Measurements from ENCODE around the gene IGFBP5.

The IGFBP5 gene

GRCh38 chr2:216653931-216654365 lies 41.4 kb downstream of the IGFBP5 start:
- no peaks in the 10 kb centered on the region for H3K9me3 Mint-ChIP-seq
- no peak overlapping the region for H3K27ac Mint-ChIP-seq (ENCODE audit: low read depth)
- ATAC-seq (replicated peaks; ENCODE audit: extremely low read depth, poor library complexity, severe bottlenecking) (no peak), DNase-seq (ENCODE audit: low spot score in 2 of 2) (no peak)
- no peaks in the 10 kb centered on the region for H3K4me1 Mint-ChIP-seq
- peaks cover 20% of the 10 kb centered on the region for H3K27me3 Mint-ChIP-seq
- H3K36me3 Mint-ChIP-seq (ENCODE audit: insufficient read depth) = no peaks in the 10 kb centered on the region
- H3K4me3 Mint-ChIP-seq = no peak overlapping the region

GRCh38 chr2:216653093-216653799 lies 42.1 kb downstream of the IGFBP5 start:
- Mint-ChIP-seq H3K4me1 (no peaks in the 10 kb centered on the region), H3K9me3 (no peaks in the 10 kb centered on the region), H3K36me3 (ENCODE audit: insufficient read depth) (peaks cover under 1% of the 10 kb centered on the region), H3K27ac (ENCODE audit: low read depth) (no peak overlapping the region), H3K27me3 (peaks cover 24% of the 10 kb centered on the region), H3K4me3 (no peak overlapping the region)
- ATAC-seq (replicated peaks; ENCODE audit: extremely low read depth, poor library complexity, severe bottlenecking) = no peak
- DNase-seq (ENCODE audit: low spot score in 2 of 2) = no peak

- DNase-seq (ENCODE audit: low spot score in 2 of 2) (no peak), ATAC-seq (replicated peaks; ENCODE audit: extremely low read depth, poor library complexity, severe bottlenecking) (no peak)
- Mint-ChIP-seq H3K36me3 (ENCODE audit: insufficient read depth) (peaks cover 1% of the 10 kb centered on the region), H3K4me1 (no peaks in the 10 kb centered on the region), H3K27ac (ENCODE audit: low read depth) (no peak overlapping the region), H3K4me3 (no peak overlapping the region), H3K9me3 (no peaks in the 10 kb centered on the region), H3K27me3 (peaks cover 30% of the 10 kb centered on the region)
These were observed 42.8 kb downstream of the IGFBP5 start for GRCh38 chr2:216652566-216652965.

GRCh38 chr2:216651351-216651881 lies 43.9 kb downstream of the IGFBP5 start:
- Mint-ChIP-seq H3K4me3 (no peak overlapping the region), H3K4me1 (no peaks in the 10 kb centered on the region), H3K27me3 (peaks cover 19% of the 10 kb centered on the region), H3K27ac (ENCODE audit: low read depth) (no peak overlapping the region), H3K9me3 (peaks cover 6% of the 10 kb centered on the region), H3K36me3 (ENCODE audit: insufficient read depth) (peaks cover 1% of the 10 kb centered on the region)
- DNase-seq (ENCODE audit: low spot score in 2 of 2) (no peak), ATAC-seq (replicated peaks; ENCODE audit: extremely low read depth, poor library complexity, severe bottlenecking) (no peak)

- DNase-seq (ENCODE audit: low spot score in 2 of 2) = no peak
These were observed 44.6 kb downstream of the IGFBP5 start for GRCh38 chr2:216650626-216651257.

GRCh38 chr2:216649574-216649973 lies 45.8 kb downstream of the IGFBP5 start:
- Mint-ChIP-seq H3K4me3 (no peak overlapping the region), H3K4me1 (peaks cover 5% of the 10 kb centered on the region), H3K27me3 (peaks cover 26% of the 10 kb centered on the region), H3K27ac (ENCODE audit: low read depth) (no peak overlapping the region), H3K9me3 (peaks cover 6% of the 10 kb centered on the region), H3K36me3 (ENCODE audit: insufficient read depth) (peaks cover 1% of the 10 kb centered on the region)
- no peak for ATAC-seq (replicated peaks; ENCODE audit: extremely low read depth, poor library complexity, severe bottlenecking)
- no peak for DNase-seq (ENCODE audit: low spot score in 2 of 2)

More at GRCh38 chr2:216650626-216651257, 44.6 kb downstream of the IGFBP5 start:
- Mint-ChIP-seq H3K4me1 (no peaks in the 10 kb centered on the region), H3K36me3 (ENCODE audit: insufficient read depth) (peaks cover 1% of the 10 kb centered on the region), H3K27ac (ENCODE audit: low read depth) (no peak overlapping the region), H3K9me3 (peaks cover 6% of the 10 kb centered on the region), H3K27me3 (peaks cover 19% of the 10 kb centered on the region), H3K4me3 (no peak overlapping the region)
- no peak for ATAC-seq (replicated peaks; ENCODE audit: extremely low read depth, poor library complexity, severe bottlenecking)

- Mint-ChIP-seq H3K27me3 (peaks cover 32% of the 10 kb centered on the region), H3K4me3 (no peak overlapping the region), H3K9me3 (peaks cover 6% of the 10 kb centered on the region), H3K27ac (ENCODE audit: low read depth) (no peak overlapping the region), H3K4me1 (peaks cover 6% of the 10 kb centered on the region), H3K36me3 (ENCODE audit: insufficient read depth) (peaks cover 1% of the 10 kb centered on the region)
- no peak for DNase-seq (ENCODE audit: low spot score in 2 of 2)
- ATAC-seq (replicated peaks; ENCODE audit: extremely low read depth, poor library complexity, severe bottlenecking) = no peak
These were observed 47.2 kb downstream of the IGFBP5 start for GRCh38 chr2:216648105-216648504.

GRCh38 chr2:216646116-216646515 lies 49.2 kb downstream of the IGFBP5 start:
- Mint-ChIP-seq H3K4me3 (no peak overlapping the region), H3K27ac (ENCODE audit: low read depth) (no peak overlapping the region), H3K27me3 (peaks cover 28% of the 10 kb centered on the region), H3K9me3 (peaks cover 6% of the 10 kb centered on the region), H3K4me1 (peaks cover 6% of the 10 kb centered on the region), H3K36me3 (ENCODE audit: insufficient read depth) (peaks cover 3% of the 10 kb centered on the region)
- DNase-seq (ENCODE audit: low spot score in 2 of 2) (no peak), ATAC-seq (replicated peaks; ENCODE audit: extremely low read depth, poor library complexity, severe bottlenecking) (no peak)

- H3K36me3 Mint-ChIP-seq (ENCODE audit: insufficient read depth) = peaks cover 3% of the 10 kb centered on the region
These were observed 49.8 kb downstream of the IGFBP5 start for GRCh38 chr2:216645636-216645950.

GRCh38 chr2:216644842-216645635 lies 50.3 kb downstream of the IGFBP5 start:
- H3K27ac Mint-ChIP-seq (ENCODE audit: low read depth) = no peak overlapping the region
- peaks cover 6% of the 10 kb centered on the region for H3K4me1 Mint-ChIP-seq
- H3K9me3 Mint-ChIP-seq = peaks cover 6% of the 10 kb centered on the region
- DNase-seq (ENCODE audit: low spot score in 2 of 2) = no peak
- peaks cover 31% of the 10 kb centered on the region for H3K27me3 Mint-ChIP-seq
- peaks cover 3% of the 10 kb centered on the region for H3K36me3 Mint-ChIP-seq (ENCODE audit: insufficient read depth)
- no peak for ATAC-seq (replicated peaks; ENCODE audit: extremely low read depth, poor library complexity, severe bottlenecking)
- no peak overlapping the region for H3K4me3 Mint-ChIP-seq

More at GRCh38 chr2:216645636-216645950, 49.8 kb downstream of the IGFBP5 start:
- Mint-ChIP-seq H3K9me3 (peaks cover 6% of the 10 kb centered on the region), H3K27ac (ENCODE audit: low read depth) (no peak overlapping the region), H3K27me3 (peaks cover 26% of the 10 kb centered on the region), H3K4me1 (peaks cover 6% of the 10 kb centered on the region), H3K4me3 (no peak overlapping the region)
- no peak for DNase-seq (ENCODE audit: low spot score in 2 of 2)
- no peak for ATAC-seq (replicated peaks; ENCODE audit: extremely low read depth, poor library complexity, severe bottlenecking)

- DNase-seq (ENCODE audit: low spot score in 2 of 2) = no peak
- ATAC-seq (replicated peaks; ENCODE audit: extremely low read depth, poor library complexity, severe bottlenecking) = no peak
- Mint-ChIP-seq H3K27me3 (peaks cover 37% of the 10 kb centered on the region), H3K4me1 (peaks cover 6% of the 10 kb centered on the region), H3K36me3 (ENCODE audit: insufficient read depth) (peaks cover 5% of the 10 kb centered on the region), H3K4me3 (no peak overlapping the region), H3K9me3 (peaks cover 6% of the 10 kb centered on the region), H3K27ac (ENCODE audit: low read depth) (no peak overlapping the region)
These were observed 51.2 kb downstream of the IGFBP5 start for GRCh38 chr2:216643986-216644659.

GRCh38 chr2:216637472-216637871 lies 57.9 kb downstream of the IGFBP5 start:
- Mint-ChIP-seq H3K9me3 (no peaks in the 10 kb centered on the region), H3K4me1 (peaks cover 14% of the 10 kb centered on the region), H3K36me3 (ENCODE audit: insufficient read depth) (peaks cover 2% of the 10 kb centered on the region), H3K27me3 (peaks cover 66% of the 10 kb centered on the region), H3K27ac (ENCODE audit: low read depth) (no peak overlapping the region), H3K4me3 (no peak overlapping the region)
- ATAC-seq (replicated peaks; ENCODE audit: extremely low read depth, poor library complexity, severe bottlenecking) (no peak), DNase-seq (ENCODE audit: low spot score in 2 of 2) (no peak)
